OCI-LY3 (cell line): ENCODE measurements around the gene IGFBP3.

ENCODE experiments used
- EZH2phosphoT487 ChIP-seq: fragments of 200-600 bp; shearing (Covaris generic); IDR thresholded peaks from 2 replicates; pipeline ENCODE4 v1.6.1; 2018; ENCODE audit warnings: antibody characterized with exemption, mixed run types, low read depth
- TF ChIP-seq, protein P1 (sequence below): fragments of 200-600, 300-600 bp; sonication (generic); IDR thresholded peaks from 2 replicates; pipeline ENCODE4 v1.5.1; 2014; ENCODE audit warnings: antibody characterized with exemption, low read length, low read depth

DNA sequence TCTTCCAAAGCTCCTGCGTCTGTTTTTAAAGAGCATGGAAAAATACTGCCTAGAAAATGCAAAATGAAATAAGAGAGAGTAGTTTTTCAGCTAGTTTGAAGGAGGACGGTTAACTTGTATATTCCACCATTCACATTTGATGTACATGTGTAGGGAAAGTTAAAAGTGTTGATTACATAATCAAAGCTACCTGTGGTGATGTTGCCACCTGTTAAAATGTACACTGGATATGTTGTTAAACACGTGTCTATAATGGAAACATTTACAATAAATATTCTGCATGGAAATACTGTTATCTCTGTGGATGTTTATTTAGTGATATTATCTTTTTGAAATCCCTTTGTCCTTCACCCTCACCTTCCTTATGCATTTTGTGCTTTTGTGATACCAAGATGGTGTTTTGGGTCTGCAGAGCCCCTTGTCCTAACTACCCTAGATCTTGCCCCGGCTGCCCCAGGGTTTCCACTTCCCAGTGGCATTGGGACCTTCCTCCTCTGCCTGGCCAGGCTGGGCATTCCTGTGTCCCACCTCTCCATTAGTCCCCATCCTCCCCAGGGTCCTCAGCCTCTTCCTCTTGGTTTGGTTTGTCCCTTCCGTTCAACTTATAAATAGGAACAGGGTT lies 27.6 kb downstream of the IGFBP3 start:
- TF ChIP-seq EZH2phosphoT487, result no peak
- TF ChIP-seq, protein P1, sequence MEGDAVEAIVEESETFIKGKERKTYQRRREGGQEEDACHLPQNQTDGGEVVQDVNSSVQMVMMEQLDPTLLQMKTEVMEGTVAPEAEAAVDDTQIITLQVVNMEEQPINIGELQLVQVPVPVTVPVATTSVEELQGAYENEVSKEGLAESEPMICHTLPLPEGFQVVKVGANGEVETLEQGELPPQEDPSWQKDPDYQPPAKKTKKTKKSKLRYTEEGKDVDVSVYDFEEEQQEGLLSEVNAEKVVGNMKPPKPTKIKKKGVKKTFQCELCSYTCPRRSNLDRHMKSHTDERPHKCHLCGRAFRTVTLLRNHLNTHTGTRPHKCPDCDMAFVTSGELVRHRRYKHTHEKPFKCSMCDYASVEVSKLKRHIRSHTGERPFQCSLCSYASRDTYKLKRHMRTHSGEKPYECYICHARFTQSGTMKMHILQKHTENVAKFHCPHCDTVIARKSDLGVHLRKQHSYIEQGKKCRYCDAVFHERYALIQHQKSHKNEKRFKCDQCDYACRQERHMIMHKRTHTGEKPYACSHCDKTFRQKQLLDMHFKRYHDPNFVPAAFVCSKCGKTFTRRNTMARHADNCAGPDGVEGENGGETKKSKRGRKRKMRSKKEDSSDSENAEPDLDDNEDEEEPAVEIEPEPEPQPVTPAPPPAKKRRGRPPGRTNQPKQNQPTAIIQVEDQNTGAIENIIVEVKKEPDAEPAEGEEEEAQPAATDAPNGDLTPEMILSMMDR, result no peak
